ENCODE data around the gene C10orf67. TPM values are rescaled to one million over a fixed set of nuclear protein-coding genes. Genes with fewer than 3 reads are reported as not detected.

Gene C10orf67
- total and polyA plus RNA-seq, 2 of the 8 experiments (the other 6 are each of a cell fraction or from before 2014, with no cell fraction given) = 0.05 to 0.11 TPM

- no peak overlapping the region for H4K8ac ChIP-seq (ENCODE audit: extremely low read depth, insufficient read depth, low read length)
- H4K5ac ChIP-seq (ENCODE audit: insufficient read length, low read depth, low read length) = no peak overlapping the region
- H4K20me1 ChIP-seq (replicated peaks in 1 of 2; ENCODE audit: control insufficient read depth in 1 of 2, insufficient read depth in 2 of 2, low read length in 2 of 2) = no peaks in the 10 kb centered on the region
- H2BK12ac ChIP-seq (ENCODE audit: low read depth, low read length) = no peak overlapping the region
- 89% methylated on average over 3 of the region's 3 CpGs; no CpG with 5 or more reads in 1 of the 2 experiments for WGBS, 2 experiments (ENCODE audit: extremely low coverage in 1 of 2, insufficient coverage in 1 of 2, insufficient read length in 1 of 2, insufficient replicate concordance in 2 of 2, low coverage in 1 of 2, low lambda C conversion rate in 2 of 2, missing lambda C conversion rate in 1 of 2)
- TF ChIP-seq TAF7 (optimal IDR thresholded peaks at IDR 0.05; ENCODE audit: borderline replicate concordance, low read depth, low read length) (no peak), SIN3A (conservative IDR thresholded peaks at IDR 0.05 in 1 of 2, IDR thresholded peaks at IDR 0.05 in 1 of 2; ENCODE audit: low read depth in 1 of 2, low read length in 2 of 2) (no peak), RFX5 (IDR thresholded peaks at IDR 0.05; ENCODE audit: borderline replicate concordance, low read depth, low read length) (no peak), TEAD4 (IDR thresholded peaks at IDR 0.05; ENCODE audit: low read depth, low read length) (no peak), CHD1 (IDR thresholded peaks at IDR 0.05; ENCODE audit: low read depth, low read length) (no peak), MAX (IDR thresholded peaks at IDR 0.05) (no peak), NRF1 (IDR thresholded peaks at IDR 0.05; ENCODE audit: low read depth, low read length) (no peak), TAF1 (IDR thresholded peaks at IDR 0.05; ENCODE audit: low read depth, low read length) (no peak), SP1 (IDR thresholded peaks at IDR 0.05; ENCODE audit: low read depth, low read length) (no peak), CHD2 (IDR thresholded peaks at IDR 0.05; ENCODE audit: low read length) (no peak), ATF3 (IDR thresholded peaks at IDR 0.05; ENCODE audit: insufficient read depth, low read depth, low read length) (no peak), GTF2F1 (IDR thresholded peaks at IDR 0.05; ENCODE audit: borderline replicate concordance, low read depth, low read length) (no peak), HDAC2 (IDR thresholded peaks at IDR 0.05; ENCODE audit: borderline replicate concordance in 1 of 2, low read depth in 2 of 2, low read length in 2 of 2) (no peak), POU5F1 (IDR thresholded peaks at IDR 0.05; ENCODE audit: low read depth, low read length) (no peak), SIRT6 (IDR thresholded peaks at IDR 0.05; ENCODE audit: low read length) (no peak)
- H2BK5ac ChIP-seq (ENCODE audit: low read depth, low read length) = no peak overlapping the region
- H3K27me3 ChIP-seq (replicated peaks in 1 of 4; ENCODE audit: control insufficient read depth in 3 of 4, extremely low read depth in 1 of 4, insufficient read depth in 3 of 4, low read length in 3 of 4) = no peaks in the 10 kb centered on the region
- POLR2A ChIA-PET (ENCODE audit: partially characterized antibody) = no interaction called here
- no peaks in the 10 kb centered on the region for H3K79me2 ChIP-seq (ENCODE audit: control insufficient read depth in 1 of 2, insufficient read depth in 2 of 2, low read length in 2 of 2)
- no peaks in the 10 kb centered on the region for H3K9me3 ChIP-seq (ENCODE audit: insufficient read depth in 2 of 2, low read depth in 1 of 2, low read length in 1 of 2)
- no peak overlapping the region for H3K4ac ChIP-seq (replicated peaks; ENCODE audit: insufficient read length, low read depth, low read length)
- no peak overlapping the region for H3K56ac ChIP-seq (replicated peaks; ENCODE audit: insufficient read length, low read depth, low read length)
- H3K36me3 ChIP-seq (ENCODE audit: control insufficient read depth in 2 of 4, insufficient read depth in 4 of 4, low read length in 3 of 4) = no peaks in the 10 kb centered on the region
- no peaks in the 10 kb centered on the region for H3K4me1 ChIP-seq (replicated peaks in 1 of 4; ENCODE audit: control insufficient read depth in 3 of 4, insufficient read depth in 4 of 4, low read length in 3 of 4)
- no peak overlapping the region for H3K27ac ChIP-seq (ENCODE audit: low read depth, low read length)
- FAIRE-seq (no peak), DNase-seq (ENCODE audit: low read depth in 1 of 2, low spot score in 2 of 2) (no peak)
- no peak overlapping the region for H2BK20ac ChIP-seq (ENCODE audit: low read length)
- no peak overlapping the region for H3K14ac ChIP-seq (ENCODE audit: insufficient read length)
- no peak overlapping the region for H3K4me3 ChIP-seq (ENCODE audit: extremely low read depth in 1 of 4, insufficient read depth in 2 of 4, low read depth in 3 of 4, low read length in 4 of 4)
- H3K79me1 ChIP-seq (ENCODE audit: low read depth, low read length) = no peaks in the 10 kb centered on the region
- H3K23me2 ChIP-seq (ENCODE audit: low read depth, low read length) = no peaks in the 10 kb centered on the region
- no peak overlapping the region for H3K9ac ChIP-seq (replicated peaks in 1 of 4; ENCODE audit: extremely low read depth in 1 of 4, low read depth in 3 of 4, low read length in 3 of 4)
- H3K18ac ChIP-seq (ENCODE audit: extremely low read depth, low read length) = no peak overlapping the region
- CTCF ChIA-PET (ENCODE audit: partially characterized antibody) = interaction anchor here (0.7 kb wide), 1 partner anchor 80 kb away, joined by 3 read pairs; no protein-coding TSS in a partner anchor
- H2BK120ac ChIP-seq (replicated peaks; ENCODE audit: low read depth, low read length) = no peak overlapping the region
- no peak overlapping the region for H2AFZ ChIP-seq (ENCODE audit: low read length)
- H3K4me2 ChIP-seq (ENCODE audit: insufficient read depth in 1 of 2, low read depth in 2 of 2, low read length in 2 of 2) = no peak overlapping the region
- H3K23ac ChIP-seq (ENCODE audit: insufficient read length) = no peak overlapping the region
- H2BK15ac ChIP-seq (ENCODE audit: low read length) = no peak overlapping the region
- H2AK5ac ChIP-seq (ENCODE audit: low read depth, low read length) = no peak overlapping the region
- no peak overlapping the region for H4K91ac ChIP-seq (replicated peaks; ENCODE audit: insufficient read length, low read length)
Measured at GRCh38 chr10:23238015-23238414, 106.6 kb downstream of the C10orf67 start.

All from H1 (cell line).